LNCaP clone FGC (cell line): ENCODE measurements around the gene R3HCC1L.
"Not testable (repeated sequence)": the region's sequence is repeated elsewhere in the genome, so short reads cannot be mapped to it uniquely, and the experiment has no call there.

Experiments
- DNase-seq: peaks from one replicate; pipeline ENCODE4 v3.0.0-alpha.2; 2011; ENCODE audit warnings: low read depth
- H3K4me3 ChIP-seq: 2 replicates; pipeline ENCODE4 v1.5.1; 2011; ENCODE audit warnings: mild to moderate bottlenecking, low read depth, low read length, control low read depth
- CTCF ChIP-seq: IDR thresholded peaks from 2 replicates; pipeline ENCODE4 v1.5.1; 2012; ENCODE audit warnings: mild to moderate bottlenecking; ENCODE audit not compliant: control insufficient read depth, insufficient read depth; ENCODE audit errors: extremely low read depth

Gene R3HCC1L

GRCh38 chr10:98141484-98142073 lies 7.1 kb downstream of the R3HCC1L start:
- H3K4me3 ChIP-seq, result no peak overlapping the region
- DNase-seq, result no peak
- TF ChIP-seq CTCF, result no peak

- DNase-seq, result no peak
- no peak for TF ChIP-seq CTCF
- H3K4me3 ChIP-seq, result no peak overlapping the region
These were observed 10.5 kb downstream of the R3HCC1L start for GRCh38 chr10:98144985-98145384.

- DNase-seq, result no peak
- no peak for TF ChIP-seq CTCF
- no peak overlapping the region for H3K4me3 ChIP-seq
These were observed 15.4 kb downstream of the R3HCC1L start for GRCh38 chr10:98149858-98150257.

- DNase-seq, result no peak
- H3K4me3 ChIP-seq, result no peak overlapping the region
- no peak for TF ChIP-seq CTCF
These were observed 16.1 kb downstream of the R3HCC1L start for GRCh38 chr10:98150544-98150943.

- not testable (repeated sequence) for DNase-seq, H3K4me3 ChIP-seq
These were observed 18.3 kb downstream of the R3HCC1L start for GRCh38 chr10:98152778-98153177.

- DNase-seq, H3K4me3 ChIP-seq: not testable (repeated sequence)
These were observed 18.9 kb downstream of the R3HCC1L start for GRCh38 chr10:98153213-98153958.

GRCh38 chr10:98154076-98154475 lies 19.6 kb downstream of the R3HCC1L start:
- no peak for TF ChIP-seq CTCF

GRCh38 chr10:98158576-98158975 lies 24.1 kb downstream of the R3HCC1L start:
- no peak for TF ChIP-seq CTCF
- H3K4me3 ChIP-seq, result no peak overlapping the region
- DNase-seq, result no peak

More at GRCh38 chr10:98154076-98154475, 19.6 kb downstream of the R3HCC1L start:
- H3K4me3 ChIP-seq, result no peak overlapping the region
- no peak for DNase-seq
